ENCODE results near the gene MGAT1.
"Not testable (repeated sequence)": the region's sequence is repeated elsewhere in the genome, so short reads cannot be mapped to it uniquely, and the experiment has no call there.

Gene MGAT1

GRCh38 chr5:180785121-180785781, 17.4 kb downstream of the MGAT1 start:
- DNase-seq: peak in 1 of 14 donors; percentile 25

GRCh38 chr5:180784497-180785097, 18.0 kb downstream of the MGAT1 start:
- peak in 10 of 14 donors; percentile 22 to 60 (median 37) for DNase-seq

- DNase-seq: no peak
These were observed 19.1 kb downstream of the MGAT1 start for GRCh38 chr5:180783340-180784052.

GRCh38 chr5:180782748-180783147, 19.9 kb downstream of the MGAT1 start:
- no peak for DNase-seq

- not testable (repeated sequence) for DNase-seq
These were observed 20.7 kb downstream of the MGAT1 start for GRCh38 chr5:180781900-180782326.

GRCh38 chr5:180779985-180780610, 22.5 kb downstream of the MGAT1 start:
- no peak for DNase-seq

GRCh38 chr5:180777475-180777874, 25.1 kb downstream of the MGAT1 start:
- no peak for DNase-seq

- no peak for DNase-seq
These were observed 26.2 kb downstream of the MGAT1 start for GRCh38 chr5:180776376-180776775.

GRCh38 chr5:180775624-180776023, 27.0 kb downstream of the MGAT1 start:
- DNase-seq: no peak

GRCh38 chr5:180771839-180772238, 30.8 kb downstream of the MGAT1 start:
- no peak for DNase-seq

GRCh38 chr5:180769821-180770220, 32.8 kb downstream of the MGAT1 start:
- DNase-seq: no peak

- DNase-seq: no peak
These were observed 47.0 kb downstream of the MGAT1 start for GRCh38 chr5:180755601-180756000.

GRCh38 chr5:180744253-180744652, 58.4 kb downstream of the MGAT1 start:
- DNase-seq: no peak

GRCh38 chr5:180742727-180743126, 59.9 kb downstream of the MGAT1 start:
- DNase-seq: no peak

GRCh38 chr5:180740953-180741352, 61.7 kb downstream of the MGAT1 start:
- not testable (repeated sequence) for DNase-seq

- no peak for DNase-seq
These were observed 62.6 kb downstream of the MGAT1 start, which contains the start of gene OR2Y1 for GRCh38 chr5:180739958-180740357. TSS of gene OR2Y1 (minus strand) at chr5:180740058. CDS start at chr5:180740058, 0 bp downstream.

GRCh38 chr5:180739271-180739670, 63.3 kb downstream of the MGAT1 start:
- no peak for DNase-seq

- DNase-seq: no peak
These were observed 66.1 kb downstream of the MGAT1 start for GRCh38 chr5:180736536-180736935.
